DOHH2 (cell line): ENCODE measurements around the gene FRMD3.

Source experiments
- EZH2phosphoT487 ChIP-seq: fragments of 200-600 bp; sonication (generic); IDR thresholded peaks from 2 replicates; pipeline ENCODE4 v1.6.1; 2017; ENCODE audit warnings: borderline replicate concordance, mild to moderate bottlenecking, antibody characterized with exemption, low read length, moderate library complexity, mixed read lengths
- TF ChIP-seq, protein P1 (sequence below): fragments of 200-600 bp; sonication (generic); IDR thresholded peaks from one replicate; pipeline ENCODE4 v1.5.1; 2014; ENCODE audit warnings: antibody characterized with exemption, mild to moderate bottlenecking, low read depth, low read length; ENCODE audit not compliant: poor library complexity, severe bottlenecking

DNA sequence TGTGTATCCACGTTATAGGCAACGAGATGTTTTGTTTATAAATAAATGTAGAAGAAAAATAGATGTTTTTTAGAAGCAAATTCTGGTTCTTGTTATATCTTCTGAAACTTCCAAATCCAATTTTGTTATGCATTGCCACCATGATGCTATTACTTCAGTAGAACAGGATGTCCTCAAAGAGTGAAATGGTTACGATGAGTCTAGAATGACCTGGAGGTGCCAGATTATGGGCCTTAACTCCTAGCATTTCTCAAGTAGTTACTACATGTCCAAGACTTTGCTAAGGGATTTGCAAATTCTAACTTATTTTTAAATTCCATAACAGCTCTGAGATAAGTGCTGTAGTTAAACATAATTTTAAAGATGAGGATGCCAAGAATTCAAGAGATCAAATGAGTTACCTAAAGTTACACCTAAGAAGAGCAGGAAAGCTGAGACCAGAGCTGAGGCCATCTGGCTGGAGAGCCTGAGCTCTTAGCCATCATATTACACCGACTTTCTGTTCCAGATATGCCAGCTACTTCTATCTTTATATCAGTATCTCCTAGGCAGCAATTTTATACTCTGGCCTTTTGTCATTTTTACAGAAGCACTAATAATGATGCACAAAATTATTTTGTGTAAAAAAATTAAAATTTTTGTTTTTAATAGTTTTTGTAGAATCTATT lies 302.0 kb downstream of the FRMD3 start:
- TF ChIP-seq, protein P1, sequence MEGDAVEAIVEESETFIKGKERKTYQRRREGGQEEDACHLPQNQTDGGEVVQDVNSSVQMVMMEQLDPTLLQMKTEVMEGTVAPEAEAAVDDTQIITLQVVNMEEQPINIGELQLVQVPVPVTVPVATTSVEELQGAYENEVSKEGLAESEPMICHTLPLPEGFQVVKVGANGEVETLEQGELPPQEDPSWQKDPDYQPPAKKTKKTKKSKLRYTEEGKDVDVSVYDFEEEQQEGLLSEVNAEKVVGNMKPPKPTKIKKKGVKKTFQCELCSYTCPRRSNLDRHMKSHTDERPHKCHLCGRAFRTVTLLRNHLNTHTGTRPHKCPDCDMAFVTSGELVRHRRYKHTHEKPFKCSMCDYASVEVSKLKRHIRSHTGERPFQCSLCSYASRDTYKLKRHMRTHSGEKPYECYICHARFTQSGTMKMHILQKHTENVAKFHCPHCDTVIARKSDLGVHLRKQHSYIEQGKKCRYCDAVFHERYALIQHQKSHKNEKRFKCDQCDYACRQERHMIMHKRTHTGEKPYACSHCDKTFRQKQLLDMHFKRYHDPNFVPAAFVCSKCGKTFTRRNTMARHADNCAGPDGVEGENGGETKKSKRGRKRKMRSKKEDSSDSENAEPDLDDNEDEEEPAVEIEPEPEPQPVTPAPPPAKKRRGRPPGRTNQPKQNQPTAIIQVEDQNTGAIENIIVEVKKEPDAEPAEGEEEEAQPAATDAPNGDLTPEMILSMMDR, result no peak
- no peak for TF ChIP-seq EZH2phosphoT487
